Activated B cell treated with CpG ODN at 0.5 μM for 24 hours (primary cell): ENCODE results near the gene MAN2A1. TPM values are rescaled to one million over a fixed set of nuclear protein-coding genes. Genes with fewer than 3 reads are reported as not detected.

Experiments used
- ATAC-seq: fragments of 200-7000 bp; cut with Tn5 transposase; one replicate; pipeline ENCODE4 v1.10.0; 2021; ENCODE audit warnings: low read depth, mild to moderate bottlenecking, moderate library complexity
- CTCF ChIA-PET: fragments of 350-600 bp; sonication (Branson Sonifier 250); formaldehyde crosslinking; loops from one replicate; lab custom pipeline; 2021; ENCODE audit warnings: antibody characterized with exemption; lab: Charles Lee
- POLR2A ChIA-PET: fragments of 350-600 bp; sonication (Branson Sonifier 250); formaldehyde crosslinking; loops from one replicate; lab custom pipeline; 2021; ENCODE audit warnings: antibody characterized with exemption; lab: Charles Lee
- DNase-seq: peaks from one replicate; pipeline ENCODE4 v3.0.0; 2022
- H3K27ac Mint-ChIP-seq: one replicate; pipeline ENCODE4 v1.8.0; 2020; ENCODE audit warnings: mixed read lengths
- H3K27me3 Mint-ChIP-seq: one replicate; pipeline ENCODE4 v1.8.0; 2021; ENCODE audit warnings: mixed read lengths
- H3K36me3 Mint-ChIP-seq: one replicate; pipeline ENCODE4 v1.8.0; 2021; ENCODE audit warnings: low read depth, mixed read lengths
- H3K4me1 Mint-ChIP-seq: one replicate; pipeline ENCODE4 v1.8.0; 2021; ENCODE audit warnings: mixed read lengths
- H3K4me3 Mint-ChIP-seq: one replicate; pipeline ENCODE4 v1.8.0; 2020; ENCODE audit warnings: mild to moderate bottlenecking, mixed read lengths
- H3K9me3 Mint-ChIP-seq: one replicate; pipeline ENCODE4 v1.8.0; 2020; ENCODE audit warnings: mixed read lengths
- CTCF ChIP-seq: fragments of 200-600 bp; IDR thresholded peaks from one replicate; pipeline ENCODE4 v1.8.0; 2022; ENCODE audit warnings: antibody characterized with exemption, mild to moderate bottlenecking
- intact Hi-C: fragments of 100-400 bp; cut with micrococcal nuclease; formaldehyde crosslinking; loops from one replicate; pipeline ENCODE4 v1.15.1; 2024
- total RNA-seq: library from RNA; stranded (reverse); gene quantifications from 2 replicates; pipeline ENCODE4 v1.2.3, GENCODE V29; 2022

Gene MAN2A1
- total RNA-seq, 1 donor from 2014 or later, result 48.6 TPM

- H3K27ac Mint-ChIP-seq, result no peak overlapping the region
These were observed 40.4 kb upstream of the MAN2A1 start for GRCh38 chr5:109649318-109649717.

GRCh38 chr5:109650493-109650892, 39.2 kb upstream of the MAN2A1 start:
- H3K27ac Mint-ChIP-seq, result no peak overlapping the region
- H3K9me3 Mint-ChIP-seq, result no peaks in the 10 kb centered on the region
- DNase-seq (no peak), ATAC-seq (no peak)
- peaks cover 4% of the 10 kb centered on the region for H3K27me3 Mint-ChIP-seq
- CTCF ChIA-PET, result no interaction called here
- TF ChIP-seq CTCF, result no peak
- no peaks in the 10 kb centered on the region for H3K36me3 Mint-ChIP-seq
- no peaks in the 10 kb centered on the region for H3K4me1 Mint-ChIP-seq
- intact Hi-C loops, result no loop called here
- no peak overlapping the region for H3K4me3 Mint-ChIP-seq
- POLR2A ChIA-PET, result no interaction called here

More at GRCh38 chr5:109649318-109649717, 40.4 kb upstream of the MAN2A1 start:
- no peak for DNase-seq
- ATAC-seq, result no peak
- Mint-ChIP-seq H3K4me1 (no peaks in the 10 kb centered on the region), H3K4me3 (no peak overlapping the region), H3K9me3 (no peaks in the 10 kb centered on the region), H3K27me3 (peaks cover 4% of the 10 kb centered on the region), H3K36me3 (no peaks in the 10 kb centered on the region)
- POLR2A ChIA-PET, result no interaction called here
- CTCF ChIA-PET, result no interaction called here
- TF ChIP-seq CTCF, result no peak
- intact Hi-C loops, result no loop called here

GRCh38 chr5:109652096-109652495, 37.6 kb upstream of the MAN2A1 start:
- ATAC-seq (no peak), DNase-seq (no peak)
- Mint-ChIP-seq H3K36me3 (no peaks in the 10 kb centered on the region), H3K4me1 (peaks cover 11% of the 10 kb centered on the region), H3K27ac (no peak overlapping the region), H3K27me3 (peaks cover 4% of the 10 kb centered on the region), H3K4me3 (no peak overlapping the region), H3K9me3 (no peaks in the 10 kb centered on the region)
- ChIA-PET CTCF (no interaction called here), POLR2A (no interaction called here)
- no peak for TF ChIP-seq CTCF
- intact Hi-C loops, result no loop called here

- H3K4me1 Mint-ChIP-seq, result peaks cover 13% of the 10 kb centered on the region
- ChIA-PET CTCF (no interaction called here), POLR2A (no interaction called here)
- no peaks in the 10 kb centered on the region for H3K9me3 Mint-ChIP-seq
- ATAC-seq, result no peak
- intact Hi-C loops, result no loop called here
- DNase-seq, result no peak
- no peak overlapping the region for H3K27ac Mint-ChIP-seq
- peaks cover 4% of the 10 kb centered on the region for H3K27me3 Mint-ChIP-seq
- TF ChIP-seq CTCF, result no peak
- H3K36me3 Mint-ChIP-seq, result no peaks in the 10 kb centered on the region
- no peak overlapping the region for H3K4me3 Mint-ChIP-seq
These were observed 36.7 kb upstream of the MAN2A1 start for GRCh38 chr5:109653042-109653441.

- ATAC-seq, result no peak
- POLR2A ChIA-PET, result no interaction called here
- CTCF ChIA-PET, result no interaction called here
These were observed 36.0 kb upstream of the MAN2A1 start for GRCh38 chr5:109653561-109654239.

More at GRCh38 chr5:109653561-109654239, 36.0 kb upstream of the MAN2A1 start:
- Mint-ChIP-seq H3K4me1 (peaks cover 13% of the 10 kb centered on the region), H3K27ac (no peak overlapping the region), H3K36me3 (no peaks in the 10 kb centered on the region), H3K4me3 (no peak overlapping the region), H3K9me3 (no peaks in the 10 kb centered on the region), H3K27me3 (peaks cover 4% of the 10 kb centered on the region)
- DNase-seq, result no peak
- intact Hi-C loops, result no loop called here
- TF ChIP-seq CTCF, result no peak
